Measurements from ENCODE around the gene CDYL2.

Gene CDYL2

GRCh38 chr16:80716564-80717139, 87.7 kb downstream of the CDYL2 start:
- TF ChIP-seq ZNF8 (CRISPR knock-in tag; IDR thresholded peaks at IDR 0.05) (no peak), ISL1 (CRISPR knock-in tag; IDR thresholded peaks at IDR 0.05) (no peak), OSR1 (CRISPR knock-in tag; IDR thresholded peaks at IDR 0.05) (no peak), CSDC2 (CRISPR knock-in tag; IDR thresholded peaks at IDR 0.05) (no peak), CSRNP3 (CRISPR knock-in tag; IDR thresholded peaks at IDR 0.05) (no peak), ZC3H10 (CRISPR knock-in tag; IDR thresholded peaks at IDR 0.05) (no peak), CREB5 (CRISPR knock-in tag; IDR thresholded peaks at IDR 0.05; ENCODE audit: low read depth) (no peak), SNAI2 (CRISPR knock-in tag; IDR thresholded peaks at IDR 0.05) (no peak), PPARA (CRISPR knock-in tag; IDR thresholded peaks at IDR 0.05; ENCODE audit: borderline replicate concordance) (no peak), ZFP3 (CRISPR knock-in tag; IDR thresholded peaks at IDR 0.05) (no peak), RARB (CRISPR knock-in tag; IDR thresholded peaks at IDR 0.05) (no peak), TSHZ2 (CRISPR knock-in tag; IDR thresholded peaks at IDR 0.05) (no peak), ESRRG (CRISPR knock-in tag; IDR thresholded peaks at IDR 0.05) (no peak)
- no peak for ATAC-seq

- TF ChIP-seq GLIS3 (CRISPR knock-in tag; IDR thresholded peaks at IDR 0.05), result no peak
- no peak for TF ChIP-seq ZNF8 (CRISPR knock-in tag; IDR thresholded peaks at IDR 0.05)
- TF ChIP-seq ZNF565 (CRISPR knock-in tag; conservative IDR thresholded peaks at IDR 0.05; ENCODE audit: low read depth), result no peak
- no peak for TF ChIP-seq ARNTL (CRISPR knock-in tag; IDR thresholded peaks at IDR 0.05; ENCODE audit: borderline replicate concordance, low read depth)
- no peak for TF ChIP-seq RARB (CRISPR knock-in tag; IDR thresholded peaks at IDR 0.05)
- no peak for TF ChIP-seq ESRRG (CRISPR knock-in tag; IDR thresholded peaks at IDR 0.05)
- no peak for TF ChIP-seq TSHZ2 (CRISPR knock-in tag; IDR thresholded peaks at IDR 0.05)
- TF ChIP-seq PATZ1 (CRISPR knock-in tag; IDR thresholded peaks at IDR 0.05; ENCODE audit: borderline replicate concordance), result no peak
- no peak for TF ChIP-seq ZFP30 (CRISPR knock-in tag; IDR thresholded peaks at IDR 0.05)
- no peak for TF ChIP-seq ZC3H10 (CRISPR knock-in tag; IDR thresholded peaks at IDR 0.05)
- TF ChIP-seq TOX (CRISPR knock-in tag; IDR thresholded peaks at IDR 0.05; ENCODE audit: borderline replicate concordance), result no peak
- no peak for TF ChIP-seq CSRNP3 (CRISPR knock-in tag; IDR thresholded peaks at IDR 0.05)
- TF ChIP-seq POU6F1 (CRISPR knock-in tag; IDR thresholded peaks at IDR 0.05; ENCODE audit: borderline replicate concordance, low read depth), result no peak
- no peak for TF ChIP-seq CSDC2 (CRISPR knock-in tag; IDR thresholded peaks at IDR 0.05)
- TF ChIP-seq BACH2 (CRISPR knock-in tag; IDR thresholded peaks at IDR 0.05; ENCODE audit: borderline replicate concordance), result no peak
- TF ChIP-seq PPARA (CRISPR knock-in tag; IDR thresholded peaks at IDR 0.05; ENCODE audit: borderline replicate concordance), result no peak
- TF ChIP-seq SNAI2 (CRISPR knock-in tag; IDR thresholded peaks at IDR 0.05), result no peak
- TF ChIP-seq ZFP3 (CRISPR knock-in tag; IDR thresholded peaks at IDR 0.05), result no peak
- no peak for TF ChIP-seq ISL1 (CRISPR knock-in tag; IDR thresholded peaks at IDR 0.05)
- no peak for ATAC-seq
Measured at GRCh38 chr16:80711406-80711805, 93.0 kb downstream of the CDYL2 start.

Data from SK-N-SH treated with all-trans-retinoic acid at 6 μM for 48 hours (cell line).